A375 (cell line): Measurements from ENCODE around the gene SLC6A19. TPM values are rescaled to one million over a fixed set of nuclear protein-coding genes. Genes with fewer than 3 reads are reported as not detected.

ENCODE experiments used
- total RNA-seq: library from RNA; depleted of rRNA; stranded (reverse); fragments of >200 nt; shearing (Covaris generic); gene quantifications from 2 replicates; pipeline ENCODE4 v1.2.3, GENCODE V29; 2014; rRNA removed

SLC6A19 gene
- not detected in 2 replicates for total RNA-seq

DNA sequence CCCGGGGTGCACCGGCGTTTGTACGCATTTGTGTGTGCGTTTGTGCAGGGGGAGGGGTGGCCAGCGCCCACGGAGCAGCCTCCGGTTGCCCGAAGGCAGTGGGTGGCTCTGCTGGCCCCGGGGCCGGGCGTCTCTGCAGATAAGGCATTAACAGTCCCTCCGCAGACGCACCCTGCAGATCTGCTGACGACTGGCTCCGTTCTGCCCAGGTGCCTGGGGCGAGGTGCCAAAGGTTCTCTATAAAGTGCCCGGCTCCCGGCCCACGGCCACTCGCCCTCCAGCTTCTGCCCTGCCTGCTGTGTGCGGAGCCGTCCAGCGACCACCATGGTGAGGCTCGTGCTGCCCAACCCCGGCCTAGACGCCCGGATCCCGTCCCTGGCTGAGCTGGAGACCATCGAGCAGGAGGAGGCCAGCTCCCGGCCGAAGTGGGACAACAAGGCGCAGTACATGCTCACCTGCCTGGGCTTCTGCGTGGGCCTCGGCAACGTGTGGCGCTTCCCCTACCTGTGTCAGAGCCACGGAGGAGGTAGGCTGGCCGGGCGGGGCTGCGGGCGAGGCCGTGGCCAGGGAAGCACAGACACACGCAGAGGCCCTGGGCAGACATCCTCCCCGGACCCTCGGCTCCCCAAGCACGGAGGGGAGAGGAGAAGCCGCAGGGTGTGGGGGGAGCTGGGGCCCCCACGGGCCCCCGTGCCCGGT is at the start of gene SLC6A19:
Gene SLC6A19 (plus strand): TSS at position 269 of the 699 bp plus-strand sequence. CDS start 56 bp downstream, at position 325.

DNA sequence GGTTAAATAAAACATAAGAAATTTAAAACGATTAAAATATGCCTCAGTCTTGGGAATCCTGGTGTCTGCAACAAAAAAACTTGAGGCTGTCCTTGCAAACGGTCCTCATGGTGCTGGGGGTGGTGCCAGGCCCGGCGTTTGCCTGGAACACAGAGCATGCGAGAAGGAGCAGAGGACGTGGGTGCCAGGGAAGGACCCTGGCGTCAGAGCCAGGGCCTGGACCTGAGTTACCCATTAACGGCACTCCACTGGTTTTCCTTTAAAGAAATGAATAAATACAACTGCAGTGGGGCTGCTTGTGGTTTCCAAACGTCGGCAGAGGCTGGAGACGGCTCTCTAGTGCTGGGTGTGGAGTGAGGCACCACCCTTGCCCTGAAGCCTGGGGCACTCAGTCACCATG is 23.7 kb downstream of the SLC6A19 start, which contains the start of gene SLC6A18:
Gene SLC6A18 (plus strand): TSS at position 301 of the 400 bp plus-strand sequence. CDS start 97 bp downstream, at position 398.

Other genes starting within 250 kb of the SLC6A19 start
- gene NKD2, start 192.8 kb upstream of the SLC6A19 start, total RNA-seq: 0.49 and 0.72 TPM in 2 replicates
- 23.5 and 31.1 TPM in 2 replicates for gene SLC12A7, start 89.5 kb upstream of the SLC6A19 start, total RNA-seq
- not detected in 2 replicates for gene SLC6A18, start 23.8 kb downstream of the SLC6A19 start, total RNA-seq
- gene TERT, start 93.5 kb downstream of the SLC6A19 start, total RNA-seq: 4.1 and 5.4 TPM in 2 replicates
- gene CLPTM1L, start 143.5 kb downstream of the SLC6A19 start, total RNA-seq: 254 and 276 TPM in 2 replicates
- gene SLC6A3, start 243.8 kb downstream of the SLC6A19 start, total RNA-seq: not detected in 2 replicates